PFSK-1 (cell line): ENCODE results near the gene PTPRK.

Source experiments
- POLR2AphosphoS5 ChIP-seq: IDR thresholded peaks from 2 replicates; pipeline ENCODE4 v1.6.1; 2012; ENCODE audit warnings: low read depth, mild to moderate bottlenecking, control low read depth, low read length, moderate library complexity
- SIN3A ChIP-seq: IDR thresholded peaks from 2 replicates; pipeline ENCODE4 v1.6.1; 2012; ENCODE audit warnings: mild to moderate bottlenecking, low read length, moderate library complexity, borderline replicate concordance; ENCODE audit not compliant: insufficient read depth
- TAF1 ChIP-seq: IDR thresholded peaks from 2 replicates; pipeline ENCODE4 v1.6.1; 2012; ENCODE audit warnings: low read length, control low read depth, borderline replicate concordance; ENCODE audit not compliant: insufficient read depth

- no peak for TF ChIP-seq POLR2AphosphoS5
- no peak for TF ChIP-seq TAF1
- TF ChIP-seq SIN3A, result no peak
These were observed 119.5 kb downstream of the PTPRK start for GRCh38 chr6:128400875-128401274.
